GM18520 (cell line): ENCODE measurements around the gene RNF215.

ENCODE experiments used
- ATAC-seq: cut with Tn5 transposase; IDR thresholded peaks from one replicate; pipeline ENCODE4 v1.9.1; 2021; ENCODE audit not compliant: unreplicated experiment

The RNF215 gene

DNA sequence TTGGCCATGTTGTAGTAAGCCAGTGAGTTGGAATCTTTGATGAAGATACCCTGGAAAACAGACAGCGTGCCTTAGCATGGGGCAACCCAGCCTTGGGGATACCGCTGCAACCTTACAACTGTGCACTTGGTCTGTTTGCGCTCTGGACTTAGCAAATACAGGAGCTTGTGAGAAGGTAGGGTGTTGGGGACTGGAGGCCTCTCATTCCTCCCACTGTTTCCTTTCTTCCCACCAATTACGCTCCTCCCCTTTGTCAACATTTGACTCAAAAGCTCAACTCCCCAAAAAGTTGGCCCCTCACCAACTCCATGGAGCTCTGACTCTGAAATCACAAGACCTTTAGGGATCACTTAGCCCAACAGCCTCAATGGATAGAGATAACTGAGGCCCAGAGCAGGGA, 52.6 kb downstream of the RNF215 start:
- no peak for ATAC-seq

DNA sequence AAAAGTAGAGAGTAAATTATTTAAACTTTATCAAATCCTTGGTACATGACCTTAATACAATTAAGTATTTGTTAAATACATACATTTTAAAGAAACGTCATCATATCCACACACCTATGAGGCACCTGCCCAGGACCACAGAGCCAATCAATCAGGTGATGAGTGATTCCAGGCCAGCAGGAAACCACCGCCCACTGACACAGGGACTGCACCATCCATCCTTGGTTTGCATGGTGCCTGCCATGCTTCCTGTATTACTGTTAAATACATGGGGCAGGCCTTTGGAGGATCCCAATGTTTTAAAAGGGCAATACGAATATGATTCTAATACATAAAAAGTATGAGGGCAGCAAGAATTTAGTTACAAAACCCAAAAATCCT, 53.5 kb downstream of the RNF215 start:
- no peak for ATAC-seq

DNA sequence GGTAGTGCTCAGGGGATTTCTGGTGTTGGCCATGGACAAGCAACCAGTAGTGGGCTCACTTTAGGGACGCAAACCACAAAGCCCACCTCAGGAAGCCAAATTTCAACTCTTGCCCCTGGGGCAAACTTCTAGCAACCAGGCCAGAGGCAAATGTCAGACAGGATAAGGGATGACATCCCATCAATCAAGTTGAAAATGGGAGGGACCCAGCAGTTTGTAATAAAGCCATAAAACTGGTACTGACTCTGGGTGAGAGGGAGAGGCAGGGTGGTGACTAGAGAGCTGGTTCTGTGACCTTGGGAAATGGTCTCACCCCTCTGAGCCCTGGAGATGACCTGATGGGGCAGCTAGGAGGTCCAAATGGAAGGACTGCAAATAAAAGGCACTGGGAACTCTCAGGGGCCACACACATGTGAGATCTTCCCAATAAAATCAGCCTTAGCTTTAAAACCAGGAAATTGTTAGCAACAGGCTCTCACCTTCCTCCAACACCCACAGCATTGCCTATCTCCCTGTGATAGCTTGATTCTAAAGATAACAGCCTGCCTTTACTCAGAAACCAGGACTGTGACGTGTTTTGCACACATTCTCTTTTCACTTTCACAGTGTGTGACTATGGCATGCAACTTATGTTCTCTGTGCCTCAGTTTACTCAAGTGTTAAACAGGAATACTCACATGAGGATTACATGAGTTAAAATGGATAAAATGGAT, 54.1 kb downstream of the RNF215 start:
- ATAC-seq, result no peak

DNA sequence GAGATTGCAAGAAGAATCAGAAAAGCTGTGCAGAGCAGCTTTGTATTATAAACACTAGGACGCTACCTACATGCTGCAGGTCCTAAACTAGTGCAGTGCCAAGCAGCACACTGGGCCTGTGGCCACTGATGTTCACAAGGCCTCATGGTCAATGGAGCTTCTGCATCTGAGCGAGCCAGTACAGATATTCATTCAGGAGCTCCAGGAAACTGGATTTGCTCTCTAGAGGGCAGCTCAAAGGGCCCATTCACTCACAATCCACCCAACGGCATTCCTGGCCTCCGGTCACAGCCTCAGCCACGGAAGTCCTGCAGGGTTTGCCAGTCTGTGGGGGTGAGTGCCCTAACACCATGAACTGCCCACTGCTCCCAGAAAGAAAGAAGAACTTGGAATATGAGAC, 54.7 kb downstream of the RNF215 start:
- no peak for ATAC-seq
